Liver (tissue), 9 donors: ENCODE results near the gene P2RY12. TPM values are rescaled to one million over a fixed set of nuclear protein-coding genes. Genes with fewer than 3 reads are reported as not detected.

Experiments
- DNase-seq: peaks from one replicate; pipeline ENCODE4 v3.0.0-alpha.2; 2017; ENCODE audit warnings: low spot score
- H3K27ac ChIP-seq, 2 donors: one replicate each; pipeline ENCODE4 v1.7.0; 2013; ENCODE audit warnings: inconsistent platforms in 2 of 2, low read length in 2 of 2, control low read depth in 1 of 2, low read depth in 1 of 2, mild to moderate bottlenecking in 1 of 2
- H3K27me3 ChIP-seq, 4 donors: one replicate each; pipeline versions ENCODE4 v1.6.1 to v1.7.0; 2013; ENCODE audit warnings: low read length in 3 of 4, inconsistent platforms in 1 of 4, mild to moderate bottlenecking in 1 of 4, moderate library complexity in 1 of 4; ENCODE audit not compliant: control insufficient read depth in 4 of 4, insufficient read depth in 4 of 4
- H3K36me3 ChIP-seq, 4 donors: one replicate each; pipeline versions ENCODE4 v1.6.1 to v1.7.0; 2013; ENCODE audit warnings: low read length in 3 of 4, mild to moderate bottlenecking in 3 of 4, low read depth in 1 of 4, moderate library complexity in 1 of 4; ENCODE audit not compliant: control insufficient read depth in 4 of 4, insufficient read depth in 3 of 4
- H3K4me1 ChIP-seq, 4 donors: one replicate each; pipeline versions ENCODE4 v1.6.1 to v1.7.0; 2013; ENCODE audit warnings: low read length in 3 of 4, mild to moderate bottlenecking in 3 of 4, moderate library complexity in 1 of 4; ENCODE audit not compliant: control insufficient read depth in 4 of 4, insufficient read depth in 4 of 4
- H3K4me3 ChIP-seq, 3 donors: one replicate each; pipeline versions ENCODE4 v1.6.1 to v1.7.0; 2013; ENCODE audit warnings: low read length in 3 of 3, control low read depth in 1 of 3, low read depth in 1 of 3, mild to moderate bottlenecking in 1 of 3
- H3K9ac ChIP-seq, 2 donors: one replicate each; pipeline ENCODE4 v1.7.0; 2013; ENCODE audit warnings: low read length in 2 of 2, mild to moderate bottlenecking in 2 of 2, moderate library complexity in 2 of 2, control low read depth in 1 of 2, low read depth in 1 of 2
- H3K9me3 ChIP-seq, 4 donors: one replicate each; pipeline versions ENCODE4 v1.6.1 to v1.7.0; 2013; ENCODE audit warnings: low read length in 3 of 4; ENCODE audit not compliant: control insufficient read depth in 4 of 4
- EGR1 ChIP-seq, 2 donors: IDR thresholded peaks; 2 replicates each; pipeline ENCODE4 v1.6.1; 2016 to 2018; ENCODE audit warnings: antibody characterized with exemption in 2 of 2, low read depth in 2 of 2
- FOXA1 ChIP-seq: IDR thresholded peaks from 2 replicates; pipeline ENCODE4 v1.6.1; 2016; ENCODE audit warnings: antibody characterized with exemption
- FOXA2 ChIP-seq: IDR thresholded peaks from 2 replicates; pipeline ENCODE4 v1.6.1; 2016; ENCODE audit warnings: antibody characterized with exemption
- GABPA ChIP-seq, 2 donors: IDR thresholded peaks in 1 of 2; conservative IDR thresholded peaks in 1 of 2; 2 replicates each; pipeline ENCODE4 v1.6.1; 2016; ENCODE audit warnings: antibody characterized with exemption in 2 of 2, mild to moderate bottlenecking in 1 of 2, moderate library complexity in 1 of 2
- HNF4G ChIP-seq: IDR thresholded peaks from 2 replicates; pipeline ENCODE4 v1.6.1; 2016; ENCODE audit warnings: antibody characterized with exemption
- NR2F2 ChIP-seq: IDR thresholded peaks from 2 replicates; pipeline ENCODE4 v1.6.1; 2016; ENCODE audit warnings: antibody characterized with exemption
- RAD21 ChIP-seq, 2 donors: IDR thresholded peaks; 2 replicates each; pipeline ENCODE4 v1.6.1; 2016; ENCODE audit warnings: antibody characterized with exemption in 2 of 2, mild to moderate bottlenecking in 2 of 2
- RXRA ChIP-seq, 2 donors: IDR thresholded peaks; 2 replicates each; pipeline ENCODE4 v1.6.1; 2017 to 2018; ENCODE audit warnings: antibody characterized with exemption in 2 of 2, mild to moderate bottlenecking in 1 of 2
- SP1 ChIP-seq: IDR thresholded peaks from 2 replicates; pipeline ENCODE4 v1.6.1; 2018; ENCODE audit warnings: antibody characterized with exemption, mild to moderate bottlenecking
- YY1 ChIP-seq: IDR thresholded peaks from 2 replicates; pipeline ENCODE4 v1.6.1; 2016; ENCODE audit warnings: antibody characterized with exemption, mild to moderate bottlenecking
- WGBS: extraction: QIAGEN DNeasy Blood & Tissue Kit; methylation state at CpG from one replicate; pipeline ENCODE4 v1.1.7; 2013; 5-methylcytosine and 5-hydroxymethylcytosine counted together
- polyA plus RNA-seq, 2 donors: library from polyadenylated mRNA; stranded (reverse) in 1 of 2; unstranded in 1 of 2; fragments of 200-250 nt in 1 of 2; fragments of >200 nt in 1 of 2; fragmentation: Nextera tagmentation in 1 of 2; extraction: Ambion mirVana in 1 of 2; gene quantifications; one replicate each; pipeline versions ENCODE4 v1.2.1 to v1.2.3, GENCODE V29; 2013 to 2015
- total RNA-seq, 2 donors: library from RNA; depleted of rRNA; stranded (reverse); fragments of >200 nt; gene quantifications; one replicate each; pipeline ENCODE4 v1.2.3, GENCODE V29; 2014
- TF ChIP-seq, protein P1 (sequence below): fragments of 150-350 bp; IDR thresholded peaks from 2 replicates; pipeline ENCODE4 v1.5.1; 2017; ENCODE audit warnings: improper control_type of control experiment, low read depth, low read length; ENCODE audit not compliant: missing input control
- TF ChIP-seq, protein P2 (sequence below): IDR thresholded peaks from 2 replicates; pipeline ENCODE4 v1.6.1; 2016; ENCODE audit warnings: antibody characterized with exemption, mild to moderate bottlenecking
- TF ChIP-seq, protein P3 (sequence below): IDR thresholded peaks from 2 replicates; pipeline ENCODE4 v1.6.1; 2016; ENCODE audit warnings: antibody characterized with exemption
- TF ChIP-seq, protein P4 (sequence below): IDR thresholded peaks from 2 replicates; pipeline ENCODE4 v1.6.1; 2016; ENCODE audit warnings: antibody characterized with exemption
- TF ChIP-seq, protein P5 (sequence below): IDR thresholded peaks from 2 replicates; pipeline ENCODE4 v1.6.1; 2016; ENCODE audit warnings: antibody characterized with exemption
- donor health status: healthy.
- donor health status: healthy.
- donor health status: healthy.
- donor health status: healthy.
- donor health status: healthy.

The P2RY12 gene
- total and polyA plus RNA-seq, 4 donors, result 0.43 to 2.8 (median 1.6) TPM

DNA sequence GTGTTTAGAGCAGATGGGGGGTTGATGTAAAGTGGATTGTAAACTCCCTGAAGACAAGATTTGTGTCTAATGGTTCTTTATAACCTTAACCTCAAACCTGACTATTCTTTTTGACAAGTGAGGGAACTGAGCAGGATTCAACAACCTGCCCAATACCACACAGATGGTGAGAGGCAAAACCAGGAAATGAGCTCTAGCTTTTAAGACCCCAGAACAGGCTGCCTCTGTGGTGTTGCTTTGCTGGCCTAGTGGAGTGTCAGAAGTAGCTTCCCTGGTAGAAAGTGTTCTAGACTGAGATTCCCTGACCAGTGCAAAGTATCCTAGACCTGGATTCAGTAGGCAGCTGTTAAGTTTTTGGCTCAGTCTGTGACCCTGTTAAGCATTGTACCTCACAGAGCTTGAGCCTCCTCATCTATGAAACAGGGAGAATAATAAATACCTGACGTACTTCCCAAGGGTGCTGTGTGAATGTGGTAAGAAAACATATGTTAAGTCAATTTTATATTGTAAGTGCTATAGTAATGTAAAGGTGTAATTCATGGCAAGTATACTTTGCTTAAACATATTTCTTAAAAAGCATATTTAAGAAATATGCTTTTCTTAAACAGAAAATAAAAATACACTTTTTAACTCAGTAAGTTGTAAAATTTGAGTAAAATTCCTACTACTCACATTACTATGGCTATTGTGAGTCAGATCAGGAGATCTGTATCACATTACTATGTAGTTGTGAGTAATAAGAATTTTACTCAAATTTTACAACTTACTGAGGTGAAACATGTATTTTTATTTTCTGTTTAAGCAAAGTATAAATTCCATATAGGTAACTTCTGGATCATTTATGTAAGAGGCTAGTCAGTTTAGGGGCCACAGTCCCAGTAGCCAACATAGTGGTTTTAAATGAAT, 76.7 kb downstream of the P2RY12 start:
- no peaks in the 10 kb centered on the region for H3K9me3 ChIP-seq
- no peak for DNase-seq
- H3K4me3 ChIP-seq, result no peak overlapping the region
- H3K27me3 ChIP-seq, result no peaks in the 10 kb centered on the region
- WGBS, result 91% methylated on average over 1 of the region's 1 CpG
- TF ChIP-seq NR2F2 (no peak), RXRA (IDR thresholded peaks at IDR 0.05) (no peak), GABPA (IDR thresholded peaks at IDR 0.05 in 1 of 2, conservative IDR thresholded peaks at IDR 0.05 in 1 of 2) (no peak), FOXA2 (no peak), FOXA1 (no peak), SP1 (no peak), RAD21 (IDR thresholded peaks at IDR 0.05) (no peak), HNF4G (no peak), YY1 (no peak)
- TF ChIP-seq, protein P1, sequence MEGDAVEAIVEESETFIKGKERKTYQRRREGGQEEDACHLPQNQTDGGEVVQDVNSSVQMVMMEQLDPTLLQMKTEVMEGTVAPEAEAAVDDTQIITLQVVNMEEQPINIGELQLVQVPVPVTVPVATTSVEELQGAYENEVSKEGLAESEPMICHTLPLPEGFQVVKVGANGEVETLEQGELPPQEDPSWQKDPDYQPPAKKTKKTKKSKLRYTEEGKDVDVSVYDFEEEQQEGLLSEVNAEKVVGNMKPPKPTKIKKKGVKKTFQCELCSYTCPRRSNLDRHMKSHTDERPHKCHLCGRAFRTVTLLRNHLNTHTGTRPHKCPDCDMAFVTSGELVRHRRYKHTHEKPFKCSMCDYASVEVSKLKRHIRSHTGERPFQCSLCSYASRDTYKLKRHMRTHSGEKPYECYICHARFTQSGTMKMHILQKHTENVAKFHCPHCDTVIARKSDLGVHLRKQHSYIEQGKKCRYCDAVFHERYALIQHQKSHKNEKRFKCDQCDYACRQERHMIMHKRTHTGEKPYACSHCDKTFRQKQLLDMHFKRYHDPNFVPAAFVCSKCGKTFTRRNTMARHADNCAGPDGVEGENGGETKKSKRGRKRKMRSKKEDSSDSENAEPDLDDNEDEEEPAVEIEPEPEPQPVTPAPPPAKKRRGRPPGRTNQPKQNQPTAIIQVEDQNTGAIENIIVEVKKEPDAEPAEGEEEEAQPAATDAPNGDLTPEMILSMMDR, result no peak
- TF ChIP-seq, protein P2, sequence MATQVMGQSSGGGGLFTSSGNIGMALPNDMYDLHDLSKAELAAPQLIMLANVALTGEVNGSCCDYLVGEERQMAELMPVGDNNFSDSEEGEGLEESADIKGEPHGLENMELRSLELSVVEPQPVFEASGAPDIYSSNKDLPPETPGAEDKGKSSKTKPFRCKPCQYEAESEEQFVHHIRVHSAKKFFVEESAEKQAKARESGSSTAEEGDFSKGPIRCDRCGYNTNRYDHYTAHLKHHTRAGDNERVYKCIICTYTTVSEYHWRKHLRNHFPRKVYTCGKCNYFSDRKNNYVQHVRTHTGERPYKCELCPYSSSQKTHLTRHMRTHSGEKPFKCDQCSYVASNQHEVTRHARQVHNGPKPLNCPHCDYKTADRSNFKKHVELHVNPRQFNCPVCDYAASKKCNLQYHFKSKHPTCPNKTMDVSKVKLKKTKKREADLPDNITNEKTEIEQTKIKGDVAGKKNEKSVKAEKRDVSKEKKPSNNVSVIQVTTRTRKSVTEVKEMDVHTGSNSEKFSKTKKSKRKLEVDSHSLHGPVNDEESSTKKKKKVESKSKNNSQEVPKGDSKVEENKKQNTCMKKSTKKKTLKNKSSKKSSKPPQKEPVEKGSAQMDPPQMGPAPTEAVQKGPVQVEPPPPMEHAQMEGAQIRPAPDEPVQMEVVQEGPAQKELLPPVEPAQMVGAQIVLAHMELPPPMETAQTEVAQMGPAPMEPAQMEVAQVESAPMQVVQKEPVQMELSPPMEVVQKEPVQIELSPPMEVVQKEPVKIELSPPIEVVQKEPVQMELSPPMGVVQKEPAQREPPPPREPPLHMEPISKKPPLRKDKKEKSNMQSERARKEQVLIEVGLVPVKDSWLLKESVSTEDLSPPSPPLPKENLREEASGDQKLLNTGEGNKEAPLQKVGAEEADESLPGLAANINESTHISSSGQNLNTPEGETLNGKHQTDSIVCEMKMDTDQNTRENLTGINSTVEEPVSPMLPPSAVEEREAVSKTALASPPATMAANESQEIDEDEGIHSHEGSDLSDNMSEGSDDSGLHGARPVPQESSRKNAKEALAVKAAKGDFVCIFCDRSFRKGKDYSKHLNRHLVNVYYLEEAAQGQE, result no peak
- TF ChIP-seq, protein P3, sequence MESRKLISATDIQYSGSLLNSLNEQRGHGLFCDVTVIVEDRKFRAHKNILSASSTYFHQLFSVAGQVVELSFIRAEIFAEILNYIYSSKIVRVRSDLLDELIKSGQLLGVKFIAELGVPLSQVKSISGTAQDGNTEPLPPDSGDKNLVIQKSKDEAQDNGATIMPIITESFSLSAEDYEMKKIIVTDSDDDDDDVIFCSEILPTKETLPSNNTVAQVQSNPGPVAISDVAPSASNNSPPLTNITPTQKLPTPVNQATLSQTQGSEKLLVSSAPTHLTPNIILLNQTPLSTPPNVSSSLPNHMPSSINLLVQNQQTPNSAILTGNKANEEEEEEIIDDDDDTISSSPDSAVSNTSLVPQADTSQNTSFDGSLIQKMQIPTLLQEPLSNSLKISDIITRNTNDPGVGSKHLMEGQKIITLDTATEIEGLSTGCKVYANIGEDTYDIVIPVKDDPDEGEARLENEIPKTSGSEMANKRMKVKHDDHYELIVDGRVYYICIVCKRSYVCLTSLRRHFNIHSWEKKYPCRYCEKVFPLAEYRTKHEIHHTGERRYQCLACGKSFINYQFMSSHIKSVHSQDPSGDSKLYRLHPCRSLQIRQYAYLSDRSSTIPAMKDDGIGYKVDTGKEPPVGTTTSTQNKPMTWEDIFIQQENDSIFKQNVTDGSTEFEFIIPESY, result no peak
- TF ChIP-seq, protein P4, sequence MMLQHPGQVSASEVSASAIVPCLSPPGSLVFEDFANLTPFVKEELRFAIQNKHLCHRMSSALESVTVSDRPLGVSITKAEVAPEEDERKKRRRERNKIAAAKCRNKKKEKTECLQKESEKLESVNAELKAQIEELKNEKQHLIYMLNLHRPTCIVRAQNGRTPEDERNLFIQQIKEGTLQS, result no peak
- TF ChIP-seq, protein P5, sequence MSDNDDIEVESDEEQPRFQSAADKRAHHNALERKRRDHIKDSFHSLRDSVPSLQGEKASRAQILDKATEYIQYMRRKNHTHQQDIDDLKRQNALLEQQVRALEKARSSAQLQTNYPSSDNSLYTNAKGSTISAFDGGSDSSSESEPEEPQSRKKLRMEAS, result no peak
- no peak overlapping the region for H3K9ac ChIP-seq
- no peaks in the 10 kb centered on the region for H3K4me1 ChIP-seq
- no peak overlapping the region for H3K27ac ChIP-seq
- no peaks in the 10 kb centered on the region for H3K36me3 ChIP-seq

DNA sequence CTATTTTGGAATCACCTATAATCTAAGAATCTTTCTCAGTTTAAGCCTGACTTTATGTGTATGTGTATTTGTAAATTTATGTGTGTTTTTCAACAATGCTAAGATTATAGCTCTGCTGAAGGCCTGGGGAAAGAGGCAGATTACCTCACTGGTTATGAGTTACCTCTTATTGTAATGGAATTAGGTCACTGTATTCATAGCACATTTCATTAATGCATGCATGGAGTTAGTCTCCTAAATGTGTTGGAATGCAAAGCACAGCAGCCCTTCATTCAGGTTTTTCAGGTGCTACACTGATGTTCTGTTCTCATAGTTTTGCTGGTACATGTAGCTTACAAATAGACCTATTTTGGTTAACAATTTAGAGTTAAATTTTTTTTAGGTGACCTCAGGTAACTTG, 77.4 kb downstream of the P2RY12 start:
- H3K9me3 ChIP-seq, result no peaks in the 10 kb centered on the region
- no peak overlapping the region for H3K9ac ChIP-seq
- no peak overlapping the region for H3K4me3 ChIP-seq
- DNase-seq, result no peak
- no peaks in the 10 kb centered on the region for H3K27me3 ChIP-seq
- TF ChIP-seq FOXA1 (no peak), RAD21 (IDR thresholded peaks at IDR 0.05) (no peak), EGR1 (IDR thresholded peaks at IDR 0.05; ENCODE audit: low read depth in 2 of 2) (no peak)
- TF ChIP-seq, protein P4, result no peak
- no peaks in the 10 kb centered on the region for H3K36me3 ChIP-seq
- no peak overlapping the region for H3K27ac ChIP-seq
- no peaks in the 10 kb centered on the region for H3K4me1 ChIP-seq
